Measurements from ENCODE around the gene ZNF799.

DNA sequence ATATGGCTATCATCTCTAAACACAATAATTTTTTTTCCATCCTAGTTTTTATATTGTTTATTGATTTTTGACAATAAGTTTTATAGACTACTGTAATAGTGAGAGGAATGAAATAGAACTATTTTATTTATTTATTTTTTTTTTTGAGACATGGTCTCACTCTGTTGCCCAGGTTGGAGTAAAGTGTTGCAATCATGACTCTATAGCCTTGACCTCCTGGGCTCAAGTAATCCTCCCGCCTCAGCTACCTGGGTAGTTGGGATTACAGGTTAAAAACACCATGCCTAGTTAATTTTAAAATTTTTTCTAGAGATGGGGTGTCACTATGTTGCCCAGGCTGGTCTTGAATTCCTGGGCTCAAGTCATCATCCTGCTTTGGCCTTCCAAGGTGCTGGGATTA, 27.0 kb downstream of the ZNF799 start:
- TF ChIP-seq, protein P1, sequence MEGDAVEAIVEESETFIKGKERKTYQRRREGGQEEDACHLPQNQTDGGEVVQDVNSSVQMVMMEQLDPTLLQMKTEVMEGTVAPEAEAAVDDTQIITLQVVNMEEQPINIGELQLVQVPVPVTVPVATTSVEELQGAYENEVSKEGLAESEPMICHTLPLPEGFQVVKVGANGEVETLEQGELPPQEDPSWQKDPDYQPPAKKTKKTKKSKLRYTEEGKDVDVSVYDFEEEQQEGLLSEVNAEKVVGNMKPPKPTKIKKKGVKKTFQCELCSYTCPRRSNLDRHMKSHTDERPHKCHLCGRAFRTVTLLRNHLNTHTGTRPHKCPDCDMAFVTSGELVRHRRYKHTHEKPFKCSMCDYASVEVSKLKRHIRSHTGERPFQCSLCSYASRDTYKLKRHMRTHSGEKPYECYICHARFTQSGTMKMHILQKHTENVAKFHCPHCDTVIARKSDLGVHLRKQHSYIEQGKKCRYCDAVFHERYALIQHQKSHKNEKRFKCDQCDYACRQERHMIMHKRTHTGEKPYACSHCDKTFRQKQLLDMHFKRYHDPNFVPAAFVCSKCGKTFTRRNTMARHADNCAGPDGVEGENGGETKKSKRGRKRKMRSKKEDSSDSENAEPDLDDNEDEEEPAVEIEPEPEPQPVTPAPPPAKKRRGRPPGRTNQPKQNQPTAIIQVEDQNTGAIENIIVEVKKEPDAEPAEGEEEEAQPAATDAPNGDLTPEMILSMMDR (IDR thresholded peaks at IDR 0.05), result no peak
- no peak for TF ChIP-seq POLR2A (IDR thresholded peaks at IDR 0.05)

All from body of pancreas (tissue), 4 donors.